ENCODE data around the gene AP5S1. TPM values are rescaled to one million over a fixed set of nuclear protein-coding genes. Genes with fewer than 3 reads are reported as not detected.

Gene AP5S1
- total and polyA plus RNA-seq, 10 of the 15 experiments (the other 5 are each of a cell fraction or from before 2014, with no cell fraction given), result 3.8 to 13.2 (median 7.8) TPM

- TF ChIP-seq HSF1 (IDR thresholded peaks at IDR 0.05; ENCODE audit: low read depth, low read length) (no peak), ZSCAN29 (IDR thresholded peaks at IDR 0.05) (no peak), RFX5 (IDR thresholded peaks at IDR 0.05; ENCODE audit: low read depth, low read length) (peak; percentile 29; the same call in 1 of the 2 replicates), RUNX3 (IDR thresholded peaks at IDR 0.05; ENCODE audit: low read length) (peak; percentile 62), SPI1 (IDR thresholded peaks at IDR 0.05; ENCODE audit: borderline replicate concordance, insufficient read depth, low read depth, low read length) (0 out of 2 replicates have a peak, but pooled peaks have one; percentile 17), ZNF687 (IDR thresholded peaks at IDR 0.05) (peak; percentile 76), NR2F1 (conservative IDR thresholded peaks at IDR 0.05) (peak; percentile 86), USF2 (IDR thresholded peaks at IDR 0.05; ENCODE audit: borderline replicate concordance, low read depth, low read length) (no peak), KLF5 (IDR thresholded peaks at IDR 0.05; ENCODE audit: partially characterized antibody) (peak; percentile 73), E2F4 (IDR thresholded peaks at IDR 0.05; ENCODE audit: low read depth, low read length) (peak; percentile 95), NFYA (IDR thresholded peaks at IDR 0.05; ENCODE audit: borderline replicate concordance, low read depth, low read length) (no peak), CTCF (IDR thresholded peaks at IDR 0.05 in 2 of 3, conservative IDR thresholded peaks at IDR 0.05 in 1 of 3; ENCODE audit: control insufficient read depth in 2 of 3, extremely low read depth in 1 of 3, insufficient read depth in 1 of 3, low read depth in 3 of 3, low read length in 3 of 3) (peak in 2 of 3 experiments; percentile 12 to 48; a peak in 2 of 6 replicates), CHD2 (IDR thresholded peaks at IDR 0.05; ENCODE audit: borderline replicate concordance, low read depth, low read length) (0 out of 2 replicates have a peak, but pooled peaks have one; percentile 42), RAD21 (IDR thresholded peaks at IDR 0.05; ENCODE audit: insufficient read depth, low read depth, low read length) (no peak; the same call in 1 of the 2 replicates), TARDBP (IDR thresholded peaks at IDR 0.05; ENCODE audit: borderline replicate concordance) (no peak), EED (IDR thresholded peaks at IDR 0.05; ENCODE audit: low read depth) (peak; percentile 78), WRNIP1 (IDR thresholded peaks at IDR 0.05; ENCODE audit: borderline replicate concordance, low read depth, low read length) (no peak), GABPA (IDR thresholded peaks at IDR 0.05; ENCODE audit: low read depth) (no peak)
Measured at GRCh38 chr20:3795511-3796468, 24.6 kb upstream of the AP5S1 start, which contains the start of gene CDC25B (continued).
